ENCODE results near the gene LRSAM1. TPM values are rescaled to one million over a fixed set of nuclear protein-coding genes. Genes with fewer than 3 reads are reported as not detected.

The LRSAM1 gene
- total and polyA plus RNA-seq, 9 of the 15 experiments (the other 6 are each of a cell fraction or from before 2014, with no cell fraction given): 0.07 to 16.2 (median 4.7) TPM

- FAIRE-seq (no peak), DNase-seq (ENCODE audit: extremely low read depth in 1 of 4, low spot score in 3 of 4) (peak in 1 of 4 experiments; percentile 32), ATAC-seq (peak; percentile 7)
- H3K9ac ChIP-seq (ENCODE audit: insufficient read depth in 1 of 2, low read depth in 2 of 2, low read length in 2 of 2): no peak overlapping the region
- H3K79me2 ChIP-seq (ENCODE audit: control insufficient read depth, insufficient read depth, low read length): peaks cover 35% of the 10 kb centered on the region
- TSS peak; percentile 35 for BruUV-seq (replicated peaks)
- peaks cover 12% of the 10 kb centered on the region for H3K9me3 ChIP-seq (replicated peaks; ENCODE audit: control insufficient read depth, insufficient read depth, low read depth, low read length)
- H3K9me1 ChIP-seq (ENCODE audit: control insufficient read depth, insufficient read depth, low read length): no peaks in the 10 kb centered on the region
- H3K27me3 ChIP-seq (ENCODE audit: control insufficient read depth in 2 of 2, insufficient read depth in 2 of 2, low read length in 2 of 2): no peaks in the 10 kb centered on the region
- POLR2A ChIA-PET: interaction anchor here (0.6 to 5.5 kb wide), 7 partner anchors 9 to 328 kb away, joined by 3 to 30 read pairs (median 4); partner anchors contain the start of gene ZNF79
- no peak overlapping the region for H2AFZ ChIP-seq (ENCODE audit: low read depth, low read length)
- H3K4me1 ChIP-seq (replicated peaks in 1 of 2; ENCODE audit: control insufficient read depth in 2 of 2, insufficient read depth in 2 of 2, low read length in 2 of 2): peaks cover 6 to 12% of the 10 kb centered on the region in 2 experiments; a peak in 3 of 5 replicates
- WGBS (ENCODE audit: insufficient coverage, low coverage, missing lambda C conversion rate): 95% methylated on average over 15 of the region's 15 CpGs
- H3K27ac ChIP-seq (ENCODE audit: extremely low read depth, low read depth, low read length): no peak overlapping the region
- in situ Hi-C loops (cut with MboI): no loop called here
- TF ChIP-seq RBM39 (optimal IDR thresholded peaks at IDR 0.05; ENCODE audit: low read depth, low read length) (peak; percentile 22), ZKSCAN1 (IDR thresholded peaks at IDR 0.05; ENCODE audit: low read depth, low read length) (0 out of 2 replicates have a peak, but pooled peaks have one; percentile 0), EWSR1 (IDR thresholded peaks at IDR 0.05; ENCODE audit: borderline replicate concordance, low read depth, partially characterized antibody) (peak; percentile 17), ZNF274 (IDR thresholded peaks at IDR 0.05; ENCODE audit: borderline replicate concordance, low read depth, low read length) (peak; percentile 84; the same call in 1 of the 2 replicates), ZNF75A (CRISPR knock-in tag; IDR thresholded peaks at IDR 0.05) (peak; percentile 81), ETV6 (IDR thresholded peaks at IDR 0.05; ENCODE audit: borderline replicate concordance in 1 of 2, low read depth in 2 of 2, low read length in 1 of 2) (no peak), ETV6 (CRISPR knock-in tag; IDR thresholded peaks at IDR 0.05; ENCODE audit: borderline replicate concordance) (no peak)
- H3K4me2 ChIP-seq (ENCODE audit: insufficient read depth, low read length): no peak overlapping the region
- CTCF ChIA-PET (ENCODE audit: low intra/inter-chr PET ratio): no interaction called here
- intact Hi-C loops (cut with micrococcal nuclease): no loop called here
- H3K4me3 ChIP-seq: no peak overlapping the region
- peaks cover 88% of the 10 kb centered on the region for H3K36me3 ChIP-seq (ENCODE audit: control insufficient read depth, insufficient read depth, low read length)
- peaks cover 32% of the 10 kb centered on the region for H4K20me1 ChIP-seq (replicated peaks; ENCODE audit: control insufficient read depth, insufficient read depth, low read length)
Measured at GRCh38 chr9:127444921-127445850, 6.1 kb upstream of the LRSAM1 start.

Data from K562 (cell line).